A549 (cell line): Measurements from ENCODE around the gene TJP3. TPM values are rescaled to one million over a fixed set of nuclear protein-coding genes. Genes with fewer than 3 reads are reported as not detected.

Source experiments
- ATAC-seq, 2 experiments: fragments of 200-7000 bp in 1 of 2; fragments of >200 bp in 1 of 2; cut with Nextera tagmentation in 1 of 2; cut with Tn5 transposase in 1 of 2; 3 replicates each; pipeline versions ENCODE4 v1.8.0 to v1.9.1; 2018 to 2020; ENCODE audit warnings: mild to moderate bottlenecking in 1 of 2, moderate library complexity in 1 of 2
- CTCF ChIA-PET: fragments of 300-600 bp; sonication (Branson Sonifier 250); formaldehyde crosslinking; extraction: SDS; loops from one replicate; lab custom pipeline; 2021; ENCODE audit warnings: antibody characterized with exemption, inconsistent platforms; lab: Yijun Ruan, JAX
- POLR2A ChIA-PET: fragments of 350-600 bp; formaldehyde crosslinking; extraction: SDS; loops from one replicate; lab custom pipeline; 2021; ENCODE audit warnings: antibody characterized with exemption, inconsistent platforms; lab: Yijun Ruan, JAX
- DNase-seq, 2 experiments: peaks; one replicate each; pipeline versions ENCODE4 v3.0.0 to v3.0.0-alpha.2; 2011 to 2016; ENCODE audit warnings: low read depth in 1 of 2, low spot score in 1 of 2
- FAIRE-seq: peaks from 2 replicates; lab custom pipeline; 2011; peaks lifted over from hg19 to GRCh38; lab: Jason Lieb, UNC
- H3K27ac ChIP-seq, 2 experiments: fragments of >200 bp; sonication (Bioruptor Twin); formaldehyde crosslinking; 3 replicates each; pipeline ENCODE4 v1.5.1; 2016 to 2017
- H3K4me1 ChIP-seq: fragments of >200 bp; sonication (Bioruptor Twin); formaldehyde crosslinking; 3 replicates; pipeline ENCODE4 v1.6.1; 2016
- H3K4me2 ChIP-seq: fragments of >200 bp; sonication (Bioruptor Twin); formaldehyde crosslinking; 3 replicates; pipeline ENCODE4 v1.6.1; 2016
- H3K4me3 ChIP-seq: fragments of >200 bp; sonication (Bioruptor Twin); formaldehyde crosslinking; 3 replicates; pipeline ENCODE4 v1.5.1; 2016
- H3K9me3 ChIP-seq: fragments of >200 bp; sonication (Bioruptor Twin); formaldehyde crosslinking; 3 replicates; pipeline ENCODE4 v1.6.1; 2016
- EHF ChIP-seq: fragments of 250-450 bp; sonication (Bioruptor Pico); IDR thresholded peaks from 2 replicates; pipeline ENCODE4 v1.5.0; 2020; ENCODE audit warnings: mild to moderate bottlenecking
- ESRRA ChIP-seq: fragments of 150-350 bp; IDR thresholded peaks from 2 replicates; pipeline ENCODE4 v1.6.1; 2014; ENCODE audit warnings: mild to moderate bottlenecking, low read length, borderline replicate concordance
- FOXS1 ChIP-seq: fragments of 250-450 bp; sonication (Bioruptor Pico); IDR thresholded peaks from 2 replicates; pipeline ENCODE4 v1.5.0; 2020; ENCODE audit warnings: mild to moderate bottlenecking, moderate library complexity
- HEYL ChIP-seq: fragments of 250-450 bp; sonication (Bioruptor Pico); IDR thresholded peaks from 2 replicates; pipeline ENCODE4 v1.8.0; 2021; ENCODE audit warnings: mild to moderate bottlenecking, moderate library complexity
- HOXA7 ChIP-seq: fragments of 250-450 bp; sonication (Bioruptor Pico); IDR thresholded peaks from 2 replicates; pipeline ENCODE4 v1.5.0; 2020; ENCODE audit warnings: mild to moderate bottlenecking, moderate library complexity
- HOXB5 ChIP-seq: fragments of 250-450 bp; sonication (Bioruptor Pico); IDR thresholded peaks from 2 replicates; pipeline ENCODE4 v1.5.0; 2020; ENCODE audit warnings: mild to moderate bottlenecking, moderate library complexity
- JUN ChIP-seq, 2 experiments: fragments of >200 bp; sonication (Bioruptor Twin); formaldehyde crosslinking; IDR thresholded peaks; 2 replicates in 1 of 2; 3 replicates in 1 of 2; pipeline ENCODE4 v1.6.1; 2016 to 2017
- JUNB ChIP-seq: fragments of >200 bp; sonication (Bioruptor Twin); formaldehyde crosslinking; IDR thresholded peaks from 2 replicates; pipeline ENCODE4 v1.6.1; 2016
- KDM1A ChIP-seq: fragments of 200-600 bp; sonication (generic); IDR thresholded peaks from 2 replicates; pipeline ENCODE4 v1.6.1; 2016; ENCODE audit warnings: low read depth, mild to moderate bottlenecking
- MAFK ChIP-seq: fragments of 450-650 bp; IDR thresholded peaks from 2 replicates; pipeline ENCODE4 v1.6.1; 2014; ENCODE audit not compliant: partially characterized antibody
- MAX ChIP-seq: IDR thresholded peaks from 2 replicates; pipeline ENCODE4 v1.6.1; 2012
- PBX3 ChIP-seq: IDR thresholded peaks from 2 replicates; pipeline ENCODE4 v1.6.1; 2012
- RARB ChIP-seq: fragments of 250-450 bp; sonication (Bioruptor Pico); IDR thresholded peaks from 2 replicates; pipeline ENCODE4 v1.8.0; 2021; ENCODE audit warnings: mild to moderate bottlenecking, moderate library complexity
- RFX5 ChIP-seq: fragments of 450-650 bp; IDR thresholded peaks from 2 replicates; pipeline ENCODE4 v1.7.1; 2014; ENCODE audit warnings: antibody characterized with exemption, mild to moderate bottlenecking, moderate library complexity
- SMC3 ChIP-seq: fragments of >200 bp; sonication (Bioruptor Twin); formaldehyde crosslinking; IDR thresholded peaks from 3 replicates; pipeline ENCODE4 v1.6.1; 2018; ENCODE audit warnings: inconsistent platforms
- TP53 ChIP-seq: fragments of 250-450 bp; sonication (Bioruptor Pico); IDR thresholded peaks from 2 replicates; pipeline ENCODE4 v1.5.0; 2021; ENCODE audit warnings: mild to moderate bottlenecking, moderate library complexity
- ZNF302 ChIP-seq: fragments of 250-450 bp; sonication (Bioruptor Pico); IDR thresholded peaks from 2 replicates; pipeline ENCODE4 v1.9.0; 2021; ENCODE audit warnings: inconsistent platforms, mild to moderate bottlenecking, moderate library complexity
- WGBS: methylation state at CpG from one replicate; pipeline ENCODE4 v1.1.6; 2017; ENCODE audit errors: missing lambda C conversion rate; 5-methylcytosine and 5-hydroxymethylcytosine counted together
- polyA plus RNA-seq, 4 experiments: library from polyadenylated mRNA; depleted of rRNA in 3 of 4; stranded (reverse); fragments of >200 nt; fragmentation: RNase III in 1 of 4; extraction: RNeasy Plus Mini Kit Qiagen cat#74134 plus additional on column Dnase treatment in 1 of 4; gene quantifications; 2 replicates in 3 of 4; 3 replicates in 1 of 4; pipeline ENCODE4 v1.2.3, GENCODE V29; 2011 to 2017
- TF ChIP-seq, protein P1 (sequence below): IDR thresholded peaks from 2 replicates; pipeline ENCODE4 v1.6.1; 2012; ENCODE audit warnings: low read depth, borderline replicate concordance
- TF ChIP-seq, protein P2 (sequence below): fragments of >200 bp; sonication (Bioruptor Twin); formaldehyde crosslinking; IDR thresholded peaks from 3 replicates; pipeline ENCODE4 v1.6.1; 2016

The TJP3 gene
- polyA plus RNA-seq, 2 of the 4 experiments (the other 2 are of a cell fraction) = 1.5 to 2.3 TPM

- ChIA-PET POLR2A (no interaction called here), CTCF (no interaction called here)
- ATAC-seq = no peak
- TF ChIP-seq ZNF302 (CRISPR knock-in tag) (no peak), PBX3 (no peak), EHF (no peak), MAX (no peak), KDM1A (no peak), MAFK (no peak), HEYL (no peak), RFX5 (no peak), HOXA7 (no peak), HOXB5 (no peak), SMC3 (no peak)
- TF ChIP-seq, protein P1, sequence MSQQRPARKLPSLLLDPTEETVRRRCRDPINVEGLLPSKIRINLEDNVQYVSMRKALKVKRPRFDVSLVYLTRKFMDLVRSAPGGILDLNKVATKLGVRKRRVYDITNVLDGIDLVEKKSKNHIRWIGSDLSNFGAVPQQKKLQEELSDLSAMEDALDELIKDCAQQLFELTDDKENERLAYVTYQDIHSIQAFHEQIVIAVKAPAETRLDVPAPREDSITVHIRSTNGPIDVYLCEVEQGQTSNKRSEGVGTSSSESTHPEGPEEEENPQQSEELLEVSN = no peak
- WGBS = 91% methylated on average over 12 of the region's 23 CpGs
- FAIRE-seq = no peak
- H3K9me3 ChIP-seq = no peaks in the 10 kb centered on the region
- no peak overlapping the region for H3K27ac ChIP-seq
- H3K4me3 ChIP-seq = no peak overlapping the region
- DNase-seq = no peak
- H3K4me1 ChIP-seq = peaks cover 5% of the 10 kb centered on the region; the same call in 1 of the 3 replicates
- no peak overlapping the region for H3K4me2 ChIP-seq
Measured at GRCh38 chr19:3767050-3767449, 58.9 kb downstream of the TJP3 start.

DNA sequence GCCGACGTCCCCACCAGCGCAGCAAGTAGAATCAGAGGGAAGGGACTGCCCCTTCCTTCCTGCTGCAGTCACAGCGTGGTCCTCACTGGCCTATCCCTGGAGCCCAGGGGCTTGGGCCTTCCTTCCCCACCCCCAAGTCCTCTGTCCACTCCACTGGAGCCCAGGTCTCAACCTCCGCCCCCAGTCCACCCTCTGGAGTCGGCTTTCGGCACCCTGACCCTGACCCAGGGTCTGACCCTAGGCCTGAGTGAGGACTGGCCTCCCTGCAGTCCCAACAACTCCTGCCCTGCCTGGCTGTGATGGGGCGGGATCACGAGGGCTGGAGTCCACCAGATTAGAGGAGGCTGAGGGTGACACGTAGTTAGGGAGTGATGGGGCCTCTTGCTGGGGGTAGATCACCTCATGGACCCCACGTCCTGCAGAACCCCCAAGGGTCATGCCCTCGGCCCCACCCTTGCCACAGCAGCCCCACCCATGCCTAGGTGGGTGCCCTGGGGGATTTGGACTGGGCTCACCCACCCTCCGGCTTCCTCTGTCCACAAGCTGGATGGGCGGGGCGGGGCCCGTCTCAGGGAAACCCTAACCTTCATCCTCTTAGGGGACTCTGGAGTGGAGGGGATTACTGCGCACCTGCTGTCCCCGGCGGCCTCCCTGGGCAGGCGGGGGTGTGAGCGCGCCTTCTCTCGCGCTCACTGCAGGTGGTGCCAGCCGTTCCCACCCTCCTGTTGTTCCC lies 60.0 kb downstream of the TJP3 start:
- CTCF ChIA-PET = no interaction called here
- POLR2A ChIA-PET = no interaction called here
- Histone ChIP-seq H3K9me3 (no peaks in the 10 kb centered on the region), H3K27ac (no peak overlapping the region), H3K4me1 (peaks cover 4% of the 10 kb centered on the region; the same call in 1 of the 3 replicates), H3K4me3 (no peak overlapping the region), H3K4me2 (no peak overlapping the region)
- no peak for DNase-seq
- no peak for TF ChIP-seq RFX5
- TF ChIP-seq ESRRA = no peak
- FAIRE-seq = no peak
- ATAC-seq = no peak
- 83% methylated on average over 16 of the region's 25 CpGs for WGBS

- H3K4me3 ChIP-seq = no peak overlapping the region
- WGBS = 90% methylated on average over 7 of the region's 7 CpGs
- no peaks in the 10 kb centered on the region for H3K9me3 ChIP-seq
- ChIA-PET CTCF (no interaction called here), POLR2A (no interaction called here)
- DNase-seq (no peak), FAIRE-seq (no peak), ATAC-seq (no peak)
- H3K27ac ChIP-seq = no peak overlapping the region
- TF ChIP-seq RFX5 = no peak
- TF ChIP-seq FOXS1 (CRISPR knock-in tag) = no peak
- TF ChIP-seq JUNB = no peak
- no peak for TF ChIP-seq RARB (CRISPR knock-in tag)
- H3K4me1 ChIP-seq = no peaks in the 10 kb centered on the region; the same call in 2 of the 3 replicates
- H3K4me2 ChIP-seq = no peak overlapping the region
Measured at GRCh38 chr19:3768748-3769099, 60.5 kb downstream of the TJP3 start.

GRCh38 chr19:3769494-3769893 lies 61.3 kb downstream of the TJP3 start:
- ATAC-seq (peak in 1 of 2 experiments; percentile 30; a peak in 3 of 6 replicates), DNase-seq (no peak), FAIRE-seq (no peak)
- Histone ChIP-seq H3K4me2 (no peak overlapping the region), H3K4me1 (no peaks in the 10 kb centered on the region), H3K9me3 (no peaks in the 10 kb centered on the region), H3K27ac (no peak overlapping the region), H3K4me3 (no peak overlapping the region)
- POLR2A ChIA-PET = no interaction called here
- no CpG with 5 or more reads among the region's 17 CpGs for WGBS
- CTCF ChIA-PET = no interaction called here
- TF ChIP-seq JUN (IDR thresholded peaks at IDR 0.05) = no peak
- TF ChIP-seq TP53 (CRISPR knock-in tag) = no peak
- TF ChIP-seq, protein P2, sequence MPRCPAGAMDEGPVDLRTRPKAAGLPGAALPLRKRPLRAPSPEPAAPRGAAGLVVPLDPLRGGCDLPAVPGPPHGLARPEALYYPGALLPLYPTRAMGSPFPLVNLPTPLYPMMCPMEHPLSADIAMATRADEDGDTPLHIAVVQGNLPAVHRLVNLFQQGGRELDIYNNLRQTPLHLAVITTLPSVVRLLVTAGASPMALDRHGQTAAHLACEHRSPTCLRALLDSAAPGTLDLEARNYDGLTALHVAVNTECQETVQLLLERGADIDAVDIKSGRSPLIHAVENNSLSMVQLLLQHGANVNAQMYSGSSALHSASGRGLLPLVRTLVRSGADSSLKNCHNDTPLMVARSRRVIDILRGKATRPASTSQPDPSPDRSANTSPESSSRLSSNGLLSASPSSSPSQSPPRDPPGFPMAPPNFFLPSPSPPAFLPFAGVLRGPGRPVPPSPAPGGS = no peak
